Measurements from ENCODE around the gene PANK3. TPM values are rescaled to one million over a fixed set of nuclear protein-coding genes. Genes with fewer than 3 reads are reported as not detected.
"Not testable (repeated sequence)": the region's sequence is repeated elsewhere in the genome, so short reads cannot be mapped to it uniquely, and the experiment has no call there.

Gene PANK3
- total RNA-seq, 6 experiments from 2014 or later: 29.3 to 44.7 (median 33.3) TPM

DNA sequence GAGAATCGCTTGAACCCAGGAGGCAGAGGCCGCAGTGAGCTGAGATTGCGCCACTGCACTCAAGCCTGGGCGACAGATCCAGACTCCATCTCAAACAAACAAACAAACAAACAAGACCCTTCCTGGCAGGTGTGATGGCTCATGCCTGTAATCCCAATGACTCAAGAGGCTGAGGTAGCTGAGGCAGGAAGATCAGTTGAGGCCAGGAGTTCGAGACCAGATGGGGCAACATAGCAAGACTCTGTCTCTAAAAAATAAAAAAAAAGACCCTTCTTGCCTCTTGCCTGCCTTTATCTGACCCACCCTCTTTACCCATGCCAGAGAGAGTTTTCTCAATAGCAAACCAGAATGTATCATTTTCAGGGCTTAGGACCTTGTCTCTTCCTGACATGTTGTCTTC lies 8.8 kb upstream of the PANK3 start:
- H3K9me3 Mint-ChIP-seq: peaks cover 5% of the 10 kb centered on the region; the same call in 1 of the 2 replicates
- no peak overlapping the region for H3K4me3 Mint-ChIP-seq
- no peaks in the 10 kb centered on the region for H3K36me3 Mint-ChIP-seq (ENCODE audit: low read depth)
- peaks cover 15% of the 10 kb centered on the region for H3K27me3 Mint-ChIP-seq (ENCODE audit: insufficient read depth)
- H3K27ac Mint-ChIP-seq: no peak overlapping the region
- TF ChIP-seq, protein P1, sequence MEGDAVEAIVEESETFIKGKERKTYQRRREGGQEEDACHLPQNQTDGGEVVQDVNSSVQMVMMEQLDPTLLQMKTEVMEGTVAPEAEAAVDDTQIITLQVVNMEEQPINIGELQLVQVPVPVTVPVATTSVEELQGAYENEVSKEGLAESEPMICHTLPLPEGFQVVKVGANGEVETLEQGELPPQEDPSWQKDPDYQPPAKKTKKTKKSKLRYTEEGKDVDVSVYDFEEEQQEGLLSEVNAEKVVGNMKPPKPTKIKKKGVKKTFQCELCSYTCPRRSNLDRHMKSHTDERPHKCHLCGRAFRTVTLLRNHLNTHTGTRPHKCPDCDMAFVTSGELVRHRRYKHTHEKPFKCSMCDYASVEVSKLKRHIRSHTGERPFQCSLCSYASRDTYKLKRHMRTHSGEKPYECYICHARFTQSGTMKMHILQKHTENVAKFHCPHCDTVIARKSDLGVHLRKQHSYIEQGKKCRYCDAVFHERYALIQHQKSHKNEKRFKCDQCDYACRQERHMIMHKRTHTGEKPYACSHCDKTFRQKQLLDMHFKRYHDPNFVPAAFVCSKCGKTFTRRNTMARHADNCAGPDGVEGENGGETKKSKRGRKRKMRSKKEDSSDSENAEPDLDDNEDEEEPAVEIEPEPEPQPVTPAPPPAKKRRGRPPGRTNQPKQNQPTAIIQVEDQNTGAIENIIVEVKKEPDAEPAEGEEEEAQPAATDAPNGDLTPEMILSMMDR (IDR thresholded peaks at IDR 0.05): no peak
- no peak for DNase-seq
- no peaks in the 10 kb centered on the region for H3K4me1 Mint-ChIP-seq (ENCODE audit: low read depth)

- H3K27ac Mint-ChIP-seq: no peak overlapping the region
- H3K36me3 Mint-ChIP-seq (ENCODE audit: low read depth): no peaks in the 10 kb centered on the region
- H3K4me1 Mint-ChIP-seq (ENCODE audit: low read depth): peaks cover 3% of the 10 kb centered on the region
- H3K27me3 Mint-ChIP-seq (ENCODE audit: insufficient read depth): peaks cover 15% of the 10 kb centered on the region
- no peak for DNase-seq
- peaks cover 5% of the 10 kb centered on the region; the same call in 1 of the 2 replicates for H3K9me3 Mint-ChIP-seq
- TF ChIP-seq, protein P1 (IDR thresholded peaks at IDR 0.05): no peak
- H3K4me3 Mint-ChIP-seq: no peak overlapping the region
Measured at GRCh38 chr5:168585119-168585856, 6.1 kb upstream of the PANK3 start.

- Mint-ChIP-seq H3K27me3 (ENCODE audit: insufficient read depth) (peaks cover 15% of the 10 kb centered on the region), H3K36me3 (ENCODE audit: low read depth) (no peaks in the 10 kb centered on the region), H3K4me1 (ENCODE audit: low read depth) (peaks cover 12% of the 10 kb centered on the region), H3K27ac (no peak overlapping the region), H3K4me3 (no peak overlapping the region), H3K9me3 (peaks cover 5% of the 10 kb centered on the region; the same call in 1 of the 2 replicates)
- TF ChIP-seq, protein P1 (IDR thresholded peaks at IDR 0.05): no peak
- no peak for DNase-seq
Measured at GRCh38 chr5:168583742-168584482, 4.7 kb upstream of the PANK3 start.

- not testable (repeated sequence) for H3K9me3 Mint-ChIP-seq; H3K4me3 Mint-ChIP-seq; H3K36me3 Mint-ChIP-seq (ENCODE audit: low read depth); DNase-seq; H3K27ac Mint-ChIP-seq; H3K27me3 Mint-ChIP-seq (ENCODE audit: insufficient read depth)
- peaks cover 29% of the 10 kb centered on the region for H3K4me1 Mint-ChIP-seq (ENCODE audit: low read depth)
Measured at GRCh38 chr5:168580814-168581469, 1.8 kb upstream of the PANK3 start.

DNA sequence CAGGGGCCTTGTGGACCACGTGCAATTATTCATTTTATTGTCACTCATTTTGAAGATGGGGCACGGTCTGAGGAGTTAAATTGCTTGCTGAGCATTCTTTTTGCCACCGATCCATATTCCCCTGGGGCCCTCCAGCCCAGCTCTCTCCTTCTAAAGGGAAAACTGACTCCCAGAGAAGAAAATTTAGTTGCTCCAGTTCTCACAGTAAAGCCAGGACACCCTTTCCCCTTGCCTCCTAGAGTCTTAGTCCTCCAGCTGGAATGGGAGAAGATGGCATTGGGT lies 1.0 kb upstream of the PANK3 start:
- Mint-ChIP-seq H3K27ac (peak overlapping the region; percentile 96), H3K9me3 (peaks cover 5% of the 10 kb centered on the region; the same call in 1 of the 2 replicates), H3K36me3 (ENCODE audit: low read depth) (0 out of 2 replicates have a peak, but pooled peaks cover 4% of the 10 kb centered on the region), H3K4me1 (ENCODE audit: low read depth) (peaks cover 36% of the 10 kb centered on the region), H3K4me3 (peak overlapping the region; percentile 93), H3K27me3 (ENCODE audit: insufficient read depth) (no peaks in the 10 kb centered on the region; the same call in none of the 2 replicates)
- no peak for DNase-seq
- TF ChIP-seq, protein P1 (IDR thresholded peaks at IDR 0.05): no peak

Data from HFFc6 (cell line).